ENCODE measurements around the gene PRRC2C.

GRCh38 chr1:171455967-171456366 lies 29.4 kb upstream of the PRRC2C start:
- TF ChIP-seq, protein P1, sequence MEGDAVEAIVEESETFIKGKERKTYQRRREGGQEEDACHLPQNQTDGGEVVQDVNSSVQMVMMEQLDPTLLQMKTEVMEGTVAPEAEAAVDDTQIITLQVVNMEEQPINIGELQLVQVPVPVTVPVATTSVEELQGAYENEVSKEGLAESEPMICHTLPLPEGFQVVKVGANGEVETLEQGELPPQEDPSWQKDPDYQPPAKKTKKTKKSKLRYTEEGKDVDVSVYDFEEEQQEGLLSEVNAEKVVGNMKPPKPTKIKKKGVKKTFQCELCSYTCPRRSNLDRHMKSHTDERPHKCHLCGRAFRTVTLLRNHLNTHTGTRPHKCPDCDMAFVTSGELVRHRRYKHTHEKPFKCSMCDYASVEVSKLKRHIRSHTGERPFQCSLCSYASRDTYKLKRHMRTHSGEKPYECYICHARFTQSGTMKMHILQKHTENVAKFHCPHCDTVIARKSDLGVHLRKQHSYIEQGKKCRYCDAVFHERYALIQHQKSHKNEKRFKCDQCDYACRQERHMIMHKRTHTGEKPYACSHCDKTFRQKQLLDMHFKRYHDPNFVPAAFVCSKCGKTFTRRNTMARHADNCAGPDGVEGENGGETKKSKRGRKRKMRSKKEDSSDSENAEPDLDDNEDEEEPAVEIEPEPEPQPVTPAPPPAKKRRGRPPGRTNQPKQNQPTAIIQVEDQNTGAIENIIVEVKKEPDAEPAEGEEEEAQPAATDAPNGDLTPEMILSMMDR (conservative IDR thresholded peaks at IDR 0.05; ENCODE audit: low read length), result no peak
- no peak for TF ChIP-seq EZH2phosphoT487 (IDR thresholded peaks at IDR 0.05; ENCODE audit: borderline replicate concordance, low read depth, low read length)

All from OCI-LY7 (cell line).